Vagina (tissue), 2 donors: ENCODE measurements around the gene MARCKS.

ENCODE experiments used
- POLR2A ChIP-seq, 2 donors: fragments of 450-650 bp; IDR thresholded peaks; one replicate each; pipeline ENCODE4 v1.6.1; 2017; ENCODE audit warnings: antibody characterized with exemption in 2 of 2, mild to moderate bottlenecking in 2 of 2, moderate library complexity in 2 of 2
- POLR2AphosphoS5 ChIP-seq, 2 donors: sonication (generic); formaldehyde crosslinking; IDR thresholded peaks; one replicate each; pipeline ENCODE4 v1.9.0; 2017; ENCODE audit warnings: antibody characterized with exemption in 2 of 2, mild to moderate bottlenecking in 2 of 2, low read depth in 1 of 2; ENCODE audit not compliant: insufficient read depth in 1 of 2
- TF ChIP-seq, protein P1 (sequence below), 3 experiments: fragments of 450-650 bp in 2 of 3; fragments of 200-600 bp in 1 of 3; sonication (generic) in 1 of 3; IDR thresholded peaks; one replicate each; pipeline ENCODE4 v1.5.1; 2017 to 2019; ENCODE audit warnings: antibody characterized with exemption in 3 of 3, mild to moderate bottlenecking in 2 of 3, moderate library complexity in 2 of 3

DNA sequence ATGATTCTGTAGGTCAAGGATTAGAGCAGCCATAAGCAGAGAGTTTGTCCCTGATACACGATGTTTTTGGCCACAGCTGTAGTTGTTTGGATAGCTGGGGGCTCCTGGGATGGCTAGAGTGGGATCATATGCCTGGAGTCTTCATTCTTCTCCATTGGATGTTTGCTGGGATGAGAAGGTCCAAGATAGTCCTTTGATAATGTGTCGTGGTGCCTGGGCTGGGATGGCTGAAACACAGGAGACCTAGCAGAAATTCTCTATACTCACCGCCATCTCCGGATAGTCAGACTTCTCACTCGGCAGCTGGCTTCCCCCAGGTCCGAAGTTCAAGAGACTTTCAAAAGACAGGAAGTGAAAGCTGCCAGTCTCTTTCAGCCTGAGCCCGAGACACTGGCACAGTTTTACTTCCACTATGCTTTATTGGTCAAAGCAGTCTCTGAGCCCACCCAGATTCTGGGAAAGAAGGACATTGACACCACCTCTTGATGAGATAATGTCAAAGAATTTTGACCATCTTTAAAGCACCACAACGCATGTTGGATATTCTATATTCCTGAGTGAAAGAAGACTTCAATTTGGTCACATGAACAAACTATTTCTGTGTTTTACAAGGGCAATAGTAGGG is 16.0 kb downstream of the MARCKS start:
- no peak for TF ChIP-seq POLR2AphosphoS5 (IDR thresholded peaks at IDR 0.05; ENCODE audit: insufficient read depth in 1 of 2, low read depth in 1 of 2)
- TF ChIP-seq POLR2A (IDR thresholded peaks at IDR 0.05): no peak
- TF ChIP-seq, protein P1, sequence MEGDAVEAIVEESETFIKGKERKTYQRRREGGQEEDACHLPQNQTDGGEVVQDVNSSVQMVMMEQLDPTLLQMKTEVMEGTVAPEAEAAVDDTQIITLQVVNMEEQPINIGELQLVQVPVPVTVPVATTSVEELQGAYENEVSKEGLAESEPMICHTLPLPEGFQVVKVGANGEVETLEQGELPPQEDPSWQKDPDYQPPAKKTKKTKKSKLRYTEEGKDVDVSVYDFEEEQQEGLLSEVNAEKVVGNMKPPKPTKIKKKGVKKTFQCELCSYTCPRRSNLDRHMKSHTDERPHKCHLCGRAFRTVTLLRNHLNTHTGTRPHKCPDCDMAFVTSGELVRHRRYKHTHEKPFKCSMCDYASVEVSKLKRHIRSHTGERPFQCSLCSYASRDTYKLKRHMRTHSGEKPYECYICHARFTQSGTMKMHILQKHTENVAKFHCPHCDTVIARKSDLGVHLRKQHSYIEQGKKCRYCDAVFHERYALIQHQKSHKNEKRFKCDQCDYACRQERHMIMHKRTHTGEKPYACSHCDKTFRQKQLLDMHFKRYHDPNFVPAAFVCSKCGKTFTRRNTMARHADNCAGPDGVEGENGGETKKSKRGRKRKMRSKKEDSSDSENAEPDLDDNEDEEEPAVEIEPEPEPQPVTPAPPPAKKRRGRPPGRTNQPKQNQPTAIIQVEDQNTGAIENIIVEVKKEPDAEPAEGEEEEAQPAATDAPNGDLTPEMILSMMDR (IDR thresholded peaks at IDR 0.05): no peak
